ENCODE data around the gene COG5. TPM values are rescaled to one million over a fixed set of nuclear protein-coding genes. Genes with fewer than 3 reads are reported as not detected.

The COG5 gene
- total and polyA plus RNA-seq, 9 of the 15 experiments (the other 6 are each of a cell fraction or from before 2014, with no cell fraction given) = 15.3 to 75.1 (median 56.4) TPM

DNA sequence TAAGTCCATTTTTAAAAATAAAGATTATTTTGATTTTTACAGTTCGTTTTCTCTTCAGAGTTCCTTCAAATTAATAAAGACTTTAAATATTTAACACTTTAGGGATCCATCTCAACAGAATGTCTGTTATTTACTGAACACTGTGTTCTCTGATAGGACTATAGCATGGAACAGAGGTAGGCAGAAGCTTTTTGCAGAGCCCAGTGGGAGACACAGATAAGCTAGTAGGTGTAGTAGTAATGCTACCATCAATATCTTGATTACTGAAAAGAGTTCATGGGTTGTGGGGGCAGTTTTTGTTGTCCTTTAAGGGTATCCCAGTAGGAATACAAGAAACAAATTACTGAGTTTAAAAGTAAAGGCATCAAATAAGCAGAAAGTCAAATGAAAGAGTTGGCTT lies 254.4 kb downstream of the COG5 start (continued):
- TF ChIP-seq, protein P1, sequence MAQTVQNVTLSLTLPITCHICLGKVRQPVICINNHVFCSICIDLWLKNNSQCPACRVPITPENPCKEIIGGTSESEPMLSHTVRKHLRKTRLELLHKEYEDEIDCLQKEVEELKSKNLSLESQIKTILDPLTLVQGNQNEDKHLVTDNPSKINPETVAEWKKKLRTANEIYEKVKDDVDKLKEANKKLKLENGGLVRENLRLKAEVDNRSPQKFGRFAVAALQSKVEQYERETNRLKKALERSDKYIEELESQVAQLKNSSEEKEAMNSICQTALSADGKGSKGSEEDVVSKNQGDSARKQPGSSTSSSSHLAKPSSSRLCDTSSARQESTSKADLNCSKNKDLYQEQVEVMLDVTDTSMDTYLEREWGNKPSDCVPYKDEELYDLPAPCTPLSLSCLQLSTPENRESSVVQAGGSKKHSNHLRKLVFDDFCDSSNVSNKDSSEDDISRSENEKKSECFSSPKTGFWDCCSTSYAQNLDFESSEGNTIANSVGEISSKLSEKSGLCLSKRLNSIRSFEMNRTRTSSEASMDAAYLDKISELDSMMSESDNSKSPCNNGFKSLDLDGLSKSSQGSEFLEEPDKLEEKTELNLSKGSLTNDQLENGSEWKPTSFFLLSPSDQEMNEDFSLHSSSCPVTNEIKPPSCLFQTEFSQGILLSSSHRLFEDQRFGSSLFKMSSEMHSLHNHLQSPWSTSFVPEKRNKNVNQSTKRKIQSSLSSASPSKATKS (CRISPR knock-in tag; IDR thresholded peaks at IDR 0.05) = no peak
- TF ChIP-seq YY1 (IDR thresholded peaks at IDR 0.05; ENCODE audit: borderline replicate concordance in 1 of 3, control insufficient read depth in 1 of 3, extremely low read depth in 1 of 3, insufficient read depth in 3 of 3, insufficient read length in 1 of 3, insufficient replicate concordance in 2 of 3, low read depth in 1 of 3, low read length in 2 of 3) = no peak
- no peak for TF ChIP-seq HNRNPH1 (optimal IDR thresholded peaks at IDR 0.05; ENCODE audit: low read depth, low read length)
- TF ChIP-seq ZNF699 (CRISPR knock-in tag; IDR thresholded peaks at IDR 0.05; ENCODE audit: insufficient replicate concordance) = no peak
- TF ChIP-seq ETS2 (tag; IDR thresholded peaks at IDR 0.05; ENCODE audit: borderline replicate concordance, poor library complexity, severe bottlenecking) = no peak
- TF ChIP-seq, protein P2, sequence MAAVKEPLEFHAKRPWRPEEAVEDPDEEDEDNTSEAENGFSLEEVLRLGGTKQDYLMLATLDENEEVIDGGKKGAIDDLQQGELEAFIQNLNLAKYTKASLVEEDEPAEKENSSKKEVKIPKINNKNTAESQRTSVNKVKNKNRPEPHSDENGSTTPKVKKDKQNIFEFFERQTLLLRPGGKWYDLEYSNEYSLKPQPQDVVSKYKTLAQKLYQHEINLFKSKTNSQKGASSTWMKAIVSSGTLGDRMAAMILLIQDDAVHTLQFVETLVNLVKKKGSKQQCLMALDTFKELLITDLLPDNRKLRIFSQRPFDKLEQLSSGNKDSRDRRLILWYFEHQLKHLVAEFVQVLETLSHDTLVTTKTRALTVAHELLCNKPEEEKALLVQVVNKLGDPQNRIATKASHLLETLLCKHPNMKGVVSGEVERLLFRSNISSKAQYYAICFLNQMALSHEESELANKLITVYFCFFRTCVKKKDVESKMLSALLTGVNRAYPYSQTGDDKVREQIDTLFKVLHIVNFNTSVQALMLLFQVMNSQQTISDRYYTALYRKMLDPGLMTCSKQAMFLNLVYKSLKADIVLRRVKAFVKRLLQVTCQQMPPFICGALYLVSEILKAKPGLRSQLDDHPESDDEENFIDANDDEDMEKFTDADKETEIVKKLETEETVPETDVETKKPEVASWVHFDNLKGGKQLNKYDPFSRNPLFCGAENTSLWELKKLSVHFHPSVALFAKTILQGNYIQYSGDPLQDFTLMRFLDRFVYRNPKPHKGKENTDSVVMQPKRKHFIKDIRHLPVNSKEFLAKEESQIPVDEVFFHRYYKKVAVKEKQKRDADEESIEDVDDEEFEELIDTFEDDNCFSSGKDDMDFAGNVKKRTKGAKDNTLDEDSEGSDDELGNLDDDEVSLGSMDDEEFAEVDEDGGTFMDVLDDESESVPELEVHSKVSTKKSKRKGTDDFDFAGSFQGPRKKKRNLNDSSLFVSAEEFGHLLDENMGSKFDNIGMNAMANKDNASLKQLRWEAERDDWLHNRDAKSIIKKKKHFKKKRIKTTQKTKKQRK (IDR thresholded peaks at IDR 0.05; ENCODE audit: borderline replicate concordance, low read depth, low read length) = no peak
- no peak for TF ChIP-seq MECOM (CRISPR knock-in tag; IDR thresholded peaks at IDR 0.05)
- no peak for TF ChIP-seq TCFL5 (CRISPR knock-in tag; conservative IDR thresholded peaks at IDR 0.05)
- TF ChIP-seq, protein P3, sequence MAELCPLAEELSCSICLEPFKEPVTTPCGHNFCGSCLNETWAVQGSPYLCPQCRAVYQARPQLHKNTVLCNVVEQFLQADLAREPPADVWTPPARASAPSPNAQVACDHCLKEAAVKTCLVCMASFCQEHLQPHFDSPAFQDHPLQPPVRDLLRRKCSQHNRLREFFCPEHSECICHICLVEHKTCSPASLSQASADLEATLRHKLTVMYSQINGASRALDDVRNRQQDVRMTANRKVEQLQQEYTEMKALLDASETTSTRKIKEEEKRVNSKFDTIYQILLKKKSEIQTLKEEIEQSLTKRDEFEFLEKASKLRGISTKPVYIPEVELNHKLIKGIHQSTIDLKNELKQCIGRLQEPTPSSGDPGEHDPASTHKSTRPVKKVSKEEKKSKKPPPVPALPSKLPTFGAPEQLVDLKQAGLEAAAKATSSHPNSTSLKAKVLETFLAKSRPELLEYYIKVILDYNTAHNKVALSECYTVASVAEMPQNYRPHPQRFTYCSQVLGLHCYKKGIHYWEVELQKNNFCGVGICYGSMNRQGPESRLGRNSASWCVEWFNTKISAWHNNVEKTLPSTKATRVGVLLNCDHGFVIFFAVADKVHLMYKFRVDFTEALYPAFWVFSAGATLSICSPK (IDR thresholded peaks at IDR 0.05; ENCODE audit: borderline replicate concordance) = no peak
- TF ChIP-seq, protein P4, sequence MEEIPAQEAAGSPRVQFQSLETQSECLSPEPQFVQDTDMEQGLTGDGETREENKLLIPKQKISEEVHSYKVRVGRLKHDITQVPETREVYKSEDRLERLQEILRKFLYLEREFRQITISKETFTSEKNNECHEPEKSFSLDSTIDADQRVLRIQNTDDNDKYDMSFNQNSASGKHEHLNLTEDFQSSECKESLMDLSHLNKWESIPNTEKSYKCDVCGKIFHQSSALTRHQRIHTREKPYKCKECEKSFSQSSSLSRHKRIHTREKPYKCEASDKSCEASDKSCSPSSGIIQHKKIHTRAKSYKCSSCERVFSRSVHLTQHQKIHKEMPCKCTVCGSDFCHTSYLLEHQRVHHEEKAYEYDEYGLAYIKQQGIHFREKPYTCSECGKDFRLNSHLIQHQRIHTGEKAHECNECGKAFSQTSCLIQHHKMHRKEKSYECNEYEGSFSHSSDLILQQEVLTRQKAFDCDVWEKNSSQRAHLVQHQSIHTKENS (CRISPR knock-in tag; IDR thresholded peaks at IDR 0.05) = no peak
- TF ChIP-seq NCOR1 (IDR thresholded peaks at IDR 0.05) = peak; percentile 68
- TF ChIP-seq EP300 (IDR thresholded peaks at IDR 0.05; ENCODE audit: low read length) = peak; percentile 54; the same call in 1 of the 2 replicates
- no peak for TF ChIP-seq ETV1 (tag; conservative IDR thresholded peaks at IDR 0.05; ENCODE audit: low read depth)
- TF ChIP-seq TEAD2 (tag; IDR thresholded peaks at IDR 0.05) = no peak
- TF ChIP-seq E2F6 (IDR thresholded peaks at IDR 0.05; ENCODE audit: borderline replicate concordance in 1 of 2, extremely low read depth in 1 of 2, insufficient read depth in 1 of 2, insufficient read length in 1 of 2, low read depth in 1 of 2, low read length in 1 of 2, poor library complexity in 1 of 2, severe bottlenecking in 1 of 2) = no peak
- no peak for TF ChIP-seq TAF15 (IDR thresholded peaks at IDR 0.05; ENCODE audit: low read depth, low read length)
- TF ChIP-seq XRCC5 (IDR thresholded peaks at IDR 0.05; ENCODE audit: low read depth, low read length) = no peak
